Measurements from ENCODE around the gene CACNA1A. TPM values are rescaled to one million over a fixed set of nuclear protein-coding genes. Genes with fewer than 3 reads are reported as not detected.

The CACNA1A gene
- total and polyA plus RNA-seq, 8 donors, result 0.58 to 12.5 (median 3.8) TPM; not detected in 1

DNA sequence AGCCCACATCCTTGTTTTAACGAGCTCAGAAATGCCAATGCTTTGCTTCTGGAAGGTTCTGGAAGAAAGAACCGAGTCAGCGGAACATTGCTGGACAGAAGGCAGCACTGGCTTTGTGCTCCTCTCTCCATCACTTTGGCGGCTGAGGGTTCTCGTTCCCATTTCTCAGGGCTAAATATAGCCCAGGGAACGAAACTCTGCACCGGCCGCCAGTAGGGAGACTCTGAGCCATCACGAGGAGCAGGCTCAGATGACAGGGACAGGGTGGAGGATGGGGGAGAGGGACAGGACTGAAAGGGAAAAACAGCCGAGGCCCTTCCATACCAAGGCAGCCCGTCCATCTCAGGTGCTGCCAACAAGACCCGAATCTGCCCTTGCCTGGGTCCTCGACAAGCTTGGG, 166.4 kb downstream of the CACNA1A start:
- WGBS, 5 donors, result 62 to 79% (median 72%) methylated on average over 13 of the region's 13 CpGs
- no peaks in the 10 kb centered on the region for H3K36me3 ChIP-seq
- no peaks in the 10 kb centered on the region for H3K4me1 ChIP-seq
- H3K9me3 ChIP-seq, result peaks cover 0 to 28% (median 14%) of the 10 kb centered on the region in 4 donors
- no peak for TF ChIP-seq POLR2A (IDR thresholded peaks at IDR 0.05)
- TF ChIP-seq POLR2AphosphoS5 (IDR thresholded peaks at IDR 0.05), result no peak
- TF ChIP-seq CTCF (IDR thresholded peaks at IDR 0.05), result no peak
- no peak for TF ChIP-seq EP300 (IDR thresholded peaks at IDR 0.05)
- intact Hi-C loops (cut with DNase I; ENCODE audit: low total_unique reads), result no loop called here
- H3K4me3 ChIP-seq, result no peak overlapping the region
- no peak for DNase-seq
- H3K27ac ChIP-seq, result no peak overlapping the region
- peaks cover 0 to 10% (median 0%) of the 10 kb centered on the region in 3 donors for H3K27me3 ChIP-seq

- Histone ChIP-seq H3K36me3 (no peaks in the 10 kb centered on the region), H3K27ac (no peak overlapping the region), H3K4me1 (no peaks in the 10 kb centered on the region), H3K9me3 (peaks cover 0 to 20% (median 8%) of the 10 kb centered on the region in 4 donors), H3K4me3 (no peak overlapping the region), H3K27me3 (peaks cover 0 to 22% (median 0%) of the 10 kb centered on the region in 3 donors)
- TF ChIP-seq POLR2AphosphoS5 (IDR thresholded peaks at IDR 0.05) (no peak), POLR2A (IDR thresholded peaks at IDR 0.05) (no peak), EP300 (IDR thresholded peaks at IDR 0.05) (no peak), CTCF (IDR thresholded peaks at IDR 0.05) (no peak)
- WGBS, 5 donors, result 56 to 83% (median 62%) methylated on average over 2 to 3 of the region's 3 CpGs
- intact Hi-C loops (cut with DNase I; ENCODE audit: low total_unique reads), result no loop called here
- no peak for DNase-seq
Observed at GRCh38 chr19:13337181-13337580, 169.1 kb downstream of the CACNA1A start.

DNA sequence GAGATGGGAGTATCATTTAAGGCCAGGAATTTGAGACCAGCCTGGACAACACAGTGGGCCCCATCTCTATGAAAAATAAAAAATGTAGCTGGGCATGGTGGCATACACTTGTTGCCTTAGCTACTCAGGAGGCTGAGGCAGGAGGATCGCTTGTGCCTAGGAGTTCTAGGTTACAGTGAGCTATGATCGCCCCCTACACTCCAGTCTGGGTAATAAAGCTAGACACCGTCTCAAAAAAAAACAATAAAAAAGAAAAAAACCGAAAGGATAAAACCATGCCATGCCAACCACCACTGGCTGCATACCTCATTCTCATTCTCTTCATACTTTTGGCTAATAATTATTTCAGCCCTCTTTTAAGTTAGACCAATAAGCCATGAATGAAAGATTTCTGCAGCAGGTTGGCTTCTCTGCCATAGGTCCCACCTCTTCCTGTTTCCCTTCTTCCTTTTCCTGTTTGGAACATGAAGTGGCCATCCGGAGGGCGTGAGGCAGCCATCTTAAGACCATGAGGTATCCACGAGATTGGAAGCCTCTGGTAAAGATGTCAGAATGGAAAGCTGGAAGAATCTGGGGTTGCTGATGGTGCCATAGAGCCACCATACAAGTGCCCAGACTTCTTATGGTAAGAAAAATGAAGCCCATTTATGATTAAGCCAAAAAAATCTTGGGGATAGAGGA, 171.3 kb downstream of the CACNA1A start:
- Histone ChIP-seq H3K4me3 (no peak overlapping the region), H3K27me3 (peaks cover 0 to 18% (median 0%) of the 10 kb centered on the region in 3 donors), H3K27ac (no peak overlapping the region), H3K36me3 (no peaks in the 10 kb centered on the region), H3K9me3 (peaks cover 0 to 22% (median 19%) of the 10 kb centered on the region in 4 donors), H3K4me1 (no peaks in the 10 kb centered on the region)
- TF ChIP-seq EP300 (IDR thresholded peaks at IDR 0.05) (no peak), POLR2AphosphoS5 (IDR thresholded peaks at IDR 0.05) (no peak), CTCF (IDR thresholded peaks at IDR 0.05) (no peak), POLR2A (IDR thresholded peaks at IDR 0.05) (no peak)
- WGBS, 5 donors, result 67 to 92% (median 79%) methylated on average over 7 of the region's 7 CpGs
- intact Hi-C loops (cut with DNase I; ENCODE audit: low total_unique reads), result no loop called here
- DNase-seq, result no peak

- H3K4me3 ChIP-seq, result no peak overlapping the region
- TF ChIP-seq EP300 (IDR thresholded peaks at IDR 0.05) (no peak), CTCF (IDR thresholded peaks at IDR 0.05) (no peak), POLR2AphosphoS5 (IDR thresholded peaks at IDR 0.05) (no peak), POLR2A (IDR thresholded peaks at IDR 0.05) (no peak)
- H3K27me3 ChIP-seq, result peaks cover 0 to 27% (median 0%) of the 10 kb centered on the region in 3 donors
- no peak for DNase-seq
- H3K4me1 ChIP-seq, result no peaks in the 10 kb centered on the region
- 88 to 95% (median 93%) methylated on average over 6 of the region's 6 CpGs for WGBS, 5 donors
- no peak overlapping the region for H3K27ac ChIP-seq
- no peaks in the 10 kb centered on the region for H3K36me3 ChIP-seq
- intact Hi-C loops (cut with DNase I; ENCODE audit: low total_unique reads), result no loop called here
- peaks cover 0 to 15% (median 6%) of the 10 kb centered on the region in 4 donors for H3K9me3 ChIP-seq
Observed at GRCh38 chr19:13330285-13330684, 176.0 kb downstream of the CACNA1A start.
